Stimulated activated CD4-positive, alpha-beta T cell treated with anti-CD3 and anti-CD28 coated beads, Interleukin-15, amount 100 ng/mL, for 48 hours (primary cell): ENCODE data around the gene INPP1.

ENCODE experiments used
- DNase-seq, 2 donors: peaks; one replicate each; pipeline ENCODE4 v3.0.0-alpha.2; 2020; ENCODE audit warnings: low read depth in 2 of 2

INPP1 gene

DNA sequence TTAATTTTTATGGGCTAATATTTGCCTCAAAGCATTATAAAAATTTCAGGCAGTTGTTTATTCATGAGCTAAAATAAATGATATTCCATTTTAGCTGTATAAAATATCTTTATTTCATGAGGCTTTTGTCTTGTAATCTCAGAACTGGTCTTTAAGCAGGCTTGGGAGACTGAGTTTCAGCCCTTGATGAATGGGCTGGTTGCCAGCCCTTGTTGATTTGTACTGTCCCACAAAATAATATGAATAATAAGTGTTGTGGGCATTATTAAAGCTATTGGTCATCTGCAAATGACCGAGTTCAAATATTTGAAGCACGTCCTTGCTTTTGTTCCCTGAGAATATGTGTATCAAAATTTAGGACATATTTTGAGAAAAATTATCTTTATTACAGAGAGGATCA lies 18.2 kb downstream of the INPP1 start:
- DNase-seq: no peak

DNA sequence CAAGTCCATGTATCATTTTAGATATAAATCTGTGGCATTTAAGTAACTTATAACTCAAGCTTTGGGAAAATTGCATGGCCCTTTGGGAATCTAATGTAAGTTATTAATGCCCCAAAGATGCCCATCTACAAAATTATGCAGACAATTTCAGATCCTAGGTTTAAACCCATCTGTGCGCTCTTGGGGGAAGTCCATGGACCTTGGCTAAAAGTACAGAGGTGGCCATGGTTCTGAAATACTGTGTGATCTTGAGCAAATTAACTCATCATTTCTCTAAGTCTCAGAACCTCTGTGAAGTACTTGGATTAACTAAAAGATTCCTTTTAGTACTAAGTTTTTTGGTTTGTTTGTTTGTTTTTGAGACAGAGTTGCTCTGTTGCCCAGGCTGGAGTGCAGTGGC lies 19.5 kb downstream of the INPP1 start:
- no peak for DNase-seq

DNA sequence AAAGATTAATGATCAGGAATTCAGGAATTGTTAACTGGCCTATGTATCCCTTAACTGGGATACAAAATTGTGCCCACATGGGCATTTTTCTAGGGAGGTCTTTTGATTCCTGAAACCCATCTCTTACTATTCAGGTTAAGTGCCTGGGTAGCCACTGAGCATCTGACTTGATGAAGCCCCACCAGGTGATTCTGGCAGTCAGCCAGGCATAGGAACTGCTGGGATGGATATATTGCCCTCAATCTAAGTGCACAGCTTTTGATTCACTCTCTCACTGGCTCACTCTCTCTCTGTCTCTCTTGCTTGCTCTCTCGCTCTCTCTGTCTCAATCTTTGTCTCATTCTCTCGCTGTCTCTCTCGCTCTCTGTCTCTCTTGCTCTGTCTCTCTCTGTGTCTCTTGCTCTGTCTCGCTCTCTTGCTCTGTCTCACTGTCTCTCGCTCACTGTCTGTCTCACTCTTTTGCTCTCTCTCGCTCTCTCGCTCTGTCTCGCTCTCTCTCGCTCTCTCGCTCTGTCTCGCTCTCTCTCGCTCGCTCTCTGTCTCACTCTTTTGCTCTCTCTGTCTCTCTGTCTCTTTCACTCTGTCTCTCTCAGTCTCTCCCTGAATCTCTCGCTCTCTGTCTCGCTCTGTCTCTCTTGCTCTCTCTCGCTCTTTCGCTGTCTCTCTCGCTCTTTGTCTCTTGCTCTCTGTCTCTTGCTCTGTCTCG lies 22.3 kb downstream of the INPP1 start:
- no peak for DNase-seq

DNA sequence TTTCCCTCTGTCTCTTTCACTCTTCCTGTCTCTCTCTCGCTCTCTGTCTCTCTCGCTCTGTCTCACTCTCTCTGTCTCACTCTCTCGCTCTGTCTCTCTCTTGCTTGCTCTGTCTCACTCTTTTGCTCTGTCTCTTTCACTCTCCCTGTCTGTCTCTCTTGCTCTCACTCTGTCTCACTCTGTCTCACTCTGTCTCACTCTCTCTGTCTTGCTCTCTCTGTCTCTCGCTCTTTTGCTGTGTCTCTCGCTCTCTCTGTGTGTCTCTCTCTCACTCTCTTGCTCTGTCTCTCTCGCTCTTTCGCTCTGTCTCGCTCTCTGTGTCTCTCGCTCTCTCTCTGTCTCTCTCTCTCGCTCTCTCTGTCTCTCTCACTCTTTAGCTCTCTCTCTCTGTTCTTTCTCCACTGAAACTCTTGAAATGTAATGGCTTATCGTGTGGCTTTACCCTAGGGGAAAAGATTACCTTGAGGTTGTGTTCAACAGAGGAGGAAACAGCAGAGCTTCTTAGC lies 22.9 kb downstream of the INPP1 start:
- no peak for DNase-seq

- DNase-seq: no peak
Observed at GRCh38 chr2:190367091-190367490, 23.7 kb downstream of the INPP1 start.

- no peak for DNase-seq
Observed at GRCh38 chr2:190369635-190370034, 26.2 kb downstream of the INPP1 start.

DNA sequence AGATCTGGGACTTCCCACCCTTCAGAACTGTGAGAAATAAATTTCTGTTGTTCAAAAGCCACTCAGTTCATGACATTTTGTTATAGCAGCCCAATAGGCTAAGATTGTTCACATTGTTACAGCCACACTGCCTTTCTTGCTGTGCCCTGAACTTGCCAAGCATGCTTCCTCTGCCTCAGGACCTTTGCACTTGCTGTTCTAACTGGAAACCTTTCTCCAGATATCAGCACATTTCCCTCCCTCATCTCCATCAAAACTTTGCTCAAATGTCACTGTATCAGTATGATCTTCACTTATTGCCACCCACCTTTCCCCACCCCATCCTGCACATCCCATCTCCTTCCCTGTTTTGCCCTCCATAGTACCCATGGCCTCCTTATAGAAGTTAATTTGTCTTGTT lies 32.7 kb downstream of the INPP1 start:
- no peak for DNase-seq

DNA sequence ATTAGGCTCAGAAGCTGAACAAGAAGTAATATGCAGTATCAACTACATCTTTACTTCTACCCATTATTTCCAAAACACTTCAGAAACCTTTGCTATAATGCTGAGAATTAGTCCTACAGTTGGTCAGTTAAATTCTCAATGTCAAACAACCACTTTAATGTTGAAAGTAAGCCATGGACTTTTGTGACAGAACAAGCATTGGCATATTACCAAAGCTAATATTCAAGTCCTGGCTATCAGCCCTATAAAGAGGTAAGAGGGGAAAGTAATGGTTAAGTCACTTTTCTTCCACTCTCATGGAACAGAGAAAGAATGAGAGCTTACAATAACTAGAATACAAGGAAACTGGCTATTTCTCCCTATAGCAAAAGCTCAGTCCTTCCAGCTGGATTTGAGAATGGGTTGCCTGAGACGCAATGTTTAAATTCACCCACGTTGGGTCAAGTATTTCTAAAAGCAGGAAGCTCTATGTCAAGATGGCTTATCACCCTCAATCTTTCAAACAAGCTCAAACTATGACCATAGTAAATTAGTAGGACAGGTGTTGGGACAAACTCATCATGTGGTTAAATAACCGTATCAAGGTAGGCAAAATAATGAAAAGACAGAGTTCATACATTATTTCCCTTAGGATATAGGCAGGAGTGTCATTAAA lies 33.3 kb downstream of the INPP1 start:
- no peak for DNase-seq

GRCh38 chr2:190378880-190379237 lies 35.5 kb downstream of the INPP1 start:
- no peak for DNase-seq

- no peak for DNase-seq
Observed at GRCh38 chr2:190379249-190379964, 36.0 kb downstream of the INPP1 start.

GRCh38 chr2:190380962-190381412 lies 37.6 kb downstream of the INPP1 start:
- no peak for DNase-seq

GRCh38 chr2:190382851-190383250 lies 39.5 kb downstream of the INPP1 start:
- DNase-seq: peak in 1 of 2 donors; percentile 3

DNA sequence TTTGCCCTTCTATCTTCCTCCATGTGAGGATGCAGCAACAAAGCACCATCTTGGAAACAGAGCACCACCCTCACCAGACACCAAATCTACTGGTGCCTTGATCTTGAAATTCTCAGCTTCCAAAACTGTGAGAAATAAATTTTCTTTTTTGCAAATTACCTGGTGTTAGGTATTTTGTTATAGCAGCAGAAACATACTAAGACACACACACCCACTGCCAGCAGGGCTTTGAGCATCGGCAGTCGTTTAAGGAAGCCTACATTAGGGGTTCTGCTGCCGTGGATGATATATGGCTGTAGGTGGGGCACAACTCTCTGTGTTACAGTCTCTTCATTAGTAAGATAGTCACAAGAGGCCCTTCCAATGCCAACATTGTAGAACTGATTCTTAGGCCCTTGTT lies 44.0 kb downstream of the INPP1 start:
- DNase-seq: no peak

DNA sequence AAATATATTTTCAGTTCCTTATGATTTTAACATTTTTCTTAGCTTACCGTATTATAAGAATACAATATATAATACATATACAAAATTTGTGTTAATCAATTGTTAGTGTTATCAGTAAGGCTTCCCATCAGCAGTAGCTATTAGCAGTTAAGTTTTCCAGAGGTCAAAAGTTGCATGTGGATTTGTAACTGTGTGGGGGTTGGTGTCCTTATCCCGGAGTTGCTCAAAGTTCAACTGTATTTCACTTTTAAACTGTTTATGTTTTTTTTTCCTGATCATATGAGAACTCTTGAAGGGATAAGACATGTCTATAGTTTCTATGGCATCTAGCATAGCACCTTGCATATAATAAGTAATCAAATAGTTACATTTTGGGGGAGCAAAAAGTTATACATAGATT lies 52.9 kb downstream of the INPP1 start:
- no peak for DNase-seq

- no peak for DNase-seq
Observed at GRCh38 chr2:190402986-190403603, 59.7 kb downstream of the INPP1 start.

DNA sequence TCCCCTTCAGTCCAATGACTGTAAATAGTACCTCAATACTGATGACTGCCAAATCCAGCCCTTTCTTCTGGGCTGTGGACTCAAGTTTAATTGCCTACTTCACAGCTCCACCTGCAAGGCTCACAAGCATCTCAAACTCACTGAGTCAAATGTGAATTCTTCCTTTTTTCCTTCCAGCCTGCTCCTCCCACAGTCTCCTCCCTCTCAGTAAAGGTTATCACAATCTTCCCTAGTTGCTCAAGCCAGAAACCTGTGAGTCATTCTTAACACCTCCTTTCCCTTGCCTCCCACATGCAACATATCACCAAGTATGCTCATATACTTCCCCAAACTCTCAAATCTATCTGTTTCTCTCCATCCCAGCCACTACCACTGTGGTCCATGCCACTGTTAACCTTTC lies 61.1 kb downstream of the INPP1 start:
- DNase-seq: peak in 1 of 2 donors; percentile 22

DNA sequence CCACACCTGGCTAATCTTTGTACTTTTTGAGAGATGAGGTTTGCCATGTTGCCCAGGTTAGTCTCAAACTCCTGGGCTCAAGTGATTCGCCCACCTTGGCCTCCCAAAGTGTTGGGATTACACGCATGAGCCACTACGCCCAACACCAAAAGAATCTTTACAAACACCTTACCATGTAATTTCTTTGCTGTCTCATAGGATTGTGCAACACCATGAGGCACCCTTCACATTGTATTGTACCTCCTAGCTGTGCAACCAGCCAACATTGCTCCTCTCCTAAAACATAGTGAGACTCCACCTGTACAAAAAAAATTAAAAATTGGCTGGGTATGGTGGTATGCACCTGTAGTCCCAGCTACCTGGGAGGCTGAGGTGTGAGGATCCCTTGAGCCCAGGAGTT lies 61.7 kb downstream of the INPP1 start:
- no peak for DNase-seq

GRCh38 chr2:190405995-190406394 lies 62.6 kb downstream of the INPP1 start:
- no peak for DNase-seq

- no peak for DNase-seq
Observed at GRCh38 chr2:190406805-190407204, 63.4 kb downstream of the INPP1 start.

- no peak for DNase-seq
Observed at GRCh38 chr2:190407246-190407661, 63.9 kb downstream of the INPP1 start.

DNA sequence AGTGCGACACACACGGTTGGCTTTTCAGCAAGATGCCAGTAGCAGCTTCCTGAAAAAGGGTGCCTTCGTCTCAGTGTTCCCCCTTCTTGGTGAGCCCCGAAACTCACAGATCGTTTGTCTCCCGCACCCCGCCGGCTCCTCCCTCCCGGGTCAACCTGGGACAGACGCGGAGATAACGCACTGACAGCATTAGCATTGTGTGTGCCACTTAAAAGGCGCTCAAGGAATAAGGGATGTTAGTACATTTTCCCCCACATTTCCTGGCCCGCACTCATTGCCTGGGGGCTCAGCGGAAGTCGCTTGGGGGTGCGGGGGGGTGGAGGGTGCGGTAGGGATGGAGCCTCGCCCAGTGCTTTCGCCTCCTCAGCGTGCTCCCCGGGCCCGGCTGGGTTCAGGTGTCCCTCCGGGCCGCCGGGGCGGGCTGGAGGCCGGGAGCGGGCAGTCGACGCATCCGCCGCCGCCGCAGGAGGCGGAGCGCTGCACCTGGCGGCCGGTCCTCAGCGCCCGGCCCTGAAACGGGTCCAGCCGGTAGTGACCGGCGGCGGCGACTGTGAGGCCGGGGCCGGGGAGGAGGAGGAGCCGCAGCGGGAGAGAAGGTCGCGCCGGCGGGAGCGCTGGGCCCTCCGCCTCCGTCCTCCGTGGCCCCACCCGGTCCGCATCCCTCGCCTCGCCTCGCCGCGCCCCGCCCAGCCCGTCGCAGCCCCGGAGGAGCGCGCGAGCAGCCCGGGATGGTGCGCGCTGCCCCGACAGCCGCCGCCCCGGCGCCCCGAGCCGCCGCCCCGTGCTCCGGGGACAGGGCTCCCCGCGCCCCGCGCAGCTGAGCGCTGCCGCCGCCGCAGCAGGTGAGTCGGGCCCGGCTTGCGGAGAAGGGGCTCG lies 64.5 kb downstream of the INPP1 start, which contains the start of gene MFSD6:
Gene MFSD6 (plus strand): TSS at position 694 of the 876 bp plus-strand sequence. CDS start 27,675 bp downstream, outside the sequence.
- DNase-seq: peak; percentile 25 to 27
